H9 (cell line): Measurements from ENCODE around the gene RMI2. TPM values are rescaled to one million over a fixed set of nuclear protein-coding genes. Genes with fewer than 3 reads are reported as not detected.

Experiments
- DNase-seq: peaks from one replicate; pipeline ENCODE4 v3.0.0-alpha.2; 2017
- H2AFZ ChIP-seq: one replicate; pipeline ENCODE4 v1.6.1; 2013; ENCODE audit warnings: mild to moderate bottlenecking, low read length, control low read depth, moderate library complexity
- H2AK5ac ChIP-seq: 2 replicates; pipeline ENCODE4 v1.6.1; 2013; ENCODE audit warnings: low read length, control low read depth, mixed read lengths; ENCODE audit not compliant: insufficient read length
- H2BK120ac ChIP-seq: one replicate; pipeline ENCODE4 v1.6.1; 2013; ENCODE audit warnings: low read depth, mild to moderate bottlenecking, low read length, control low read depth, inconsistent platforms; ENCODE audit not compliant: poor library complexity, severe bottlenecking
- H2BK12ac ChIP-seq: 2 replicates; pipeline ENCODE4 v1.6.1; 2013; ENCODE audit warnings: low read length, control low read depth, mixed read lengths, low read depth; ENCODE audit not compliant: insufficient read length
- H2BK15ac ChIP-seq: 2 replicates; pipeline ENCODE4 v1.6.1; 2013; ENCODE audit warnings: low read depth, low read length, control low read depth
- H2BK20ac ChIP-seq: one replicate; pipeline ENCODE4 v1.6.1; 2013; ENCODE audit warnings: low read depth, mild to moderate bottlenecking, low read length, control low read depth, inconsistent platforms; ENCODE audit not compliant: poor library complexity, severe bottlenecking
- H2BK5ac ChIP-seq: 2 replicates; pipeline ENCODE4 v1.6.1; 2013; ENCODE audit warnings: low read length, control low read depth, mixed read lengths; ENCODE audit not compliant: insufficient read length
- H3K14ac ChIP-seq: 2 replicates; pipeline ENCODE4 v1.6.1; 2013; ENCODE audit warnings: low read length, control low read depth; ENCODE audit not compliant: insufficient read depth
- H3K18ac ChIP-seq: 2 replicates; pipeline ENCODE4 v1.6.1; 2013; ENCODE audit warnings: low read depth, mild to moderate bottlenecking, mixed read lengths, low read length, control low read depth; ENCODE audit not compliant: insufficient read length
- H3K23ac ChIP-seq: 2 replicates; pipeline ENCODE4 v1.6.1; 2013; ENCODE audit warnings: low read length, control low read depth, mixed read lengths, low read depth; ENCODE audit not compliant: insufficient read length
- H3K23me2 ChIP-seq: 2 replicates; pipeline ENCODE4 v1.6.1; 2013; ENCODE audit warnings: low read depth, mild to moderate bottlenecking, mixed read lengths, low read length, control low read depth; ENCODE audit not compliant: insufficient read length, poor library complexity, severe bottlenecking
- H3K27ac ChIP-seq: 2 replicates; pipeline ENCODE4 v1.5.1; 2013; ENCODE audit warnings: low read length, control low read depth, mixed read lengths, low read depth; ENCODE audit not compliant: insufficient read length
- H3K27me3 ChIP-seq: 2 replicates; pipeline ENCODE4 v1.6.1; 2013; ENCODE audit warnings: low read length, control low read depth, inconsistent platforms; ENCODE audit not compliant: insufficient read depth
- H3K4ac ChIP-seq: 2 replicates; pipeline ENCODE4 v1.6.1; 2013; ENCODE audit warnings: low read depth, mild to moderate bottlenecking, control low read depth, inconsistent platforms, low read length, moderate library complexity
- H3K4me1 ChIP-seq: 2 replicates; pipeline ENCODE4 v1.6.1; 2013; ENCODE audit warnings: low read length, control low read depth, inconsistent platforms; ENCODE audit not compliant: insufficient read depth
- H3K4me2 ChIP-seq: 2 replicates; pipeline ENCODE4 v1.6.1; 2013; ENCODE audit warnings: low read length, control low read depth, mixed read lengths; ENCODE audit not compliant: insufficient read length, insufficient read depth
- H3K56ac ChIP-seq: 2 replicates; pipeline ENCODE4 v1.6.1; 2013; ENCODE audit warnings: low read depth, mild to moderate bottlenecking, mixed read lengths, low read length, control low read depth; ENCODE audit not compliant: insufficient read length
- H3K79me1 ChIP-seq: 2 replicates; pipeline ENCODE4 v1.6.1; 2013; ENCODE audit warnings: low read depth, mild to moderate bottlenecking, moderate library complexity, low read length, control low read depth, inconsistent platforms; ENCODE audit not compliant: insufficient read depth, poor library complexity, severe bottlenecking
- H3K79me2 ChIP-seq: 2 replicates; pipeline ENCODE4 v1.6.1; 2013; ENCODE audit warnings: low read length, control low read depth, inconsistent platforms; ENCODE audit not compliant: insufficient read depth
- H3K9ac ChIP-seq: 2 replicates; pipeline ENCODE4 v1.6.1; 2013; ENCODE audit warnings: low read length, control low read depth, mixed read lengths; ENCODE audit not compliant: insufficient read length; ENCODE audit errors: extremely low read depth
- H3K9me3 ChIP-seq: one replicate; pipeline ENCODE4 v1.6.1; 2013; ENCODE audit warnings: low read depth, low read length, inconsistent platforms; ENCODE audit not compliant: control insufficient read depth
- H3T11ph ChIP-seq: one replicate; pipeline ENCODE4 v1.6.1; 2013; ENCODE audit warnings: mild to moderate bottlenecking, low read length, control low read depth, inconsistent platforms
- H4K20me1 ChIP-seq: one replicate; pipeline ENCODE4 v1.6.1; 2013; ENCODE audit not compliant: control insufficient read depth, insufficient read length, insufficient read depth
- H4K5ac ChIP-seq: 2 replicates; pipeline ENCODE4 v1.6.1; 2013; ENCODE audit warnings: low read depth, mild to moderate bottlenecking, mixed read lengths, low read length, control low read depth; ENCODE audit not compliant: insufficient read length
- H4K8ac ChIP-seq: replicated peaks from 2 replicates; pipeline ENCODE4 v1.6.1; 2013; ENCODE audit warnings: low read length, control low read depth, mixed read lengths, low read depth; ENCODE audit not compliant: insufficient read length
- H4K91ac ChIP-seq: 2 replicates; pipeline ENCODE4 v1.6.1; 2013; ENCODE audit warnings: low read depth, mild to moderate bottlenecking, moderate library complexity, mixed read lengths, low read length, control low read depth; ENCODE audit not compliant: insufficient read length
- H3K27ac Mint-ChIP-seq, 3 experiments: 2 replicates in 2 of 3; 3 replicates in 1 of 3; pipeline ENCODE4 v1.8.0; 2020 to 2021; ENCODE audit warnings: mixed read lengths in 3 of 3, mild to moderate bottlenecking in 1 of 3, moderate library complexity in 1 of 3
- H3K27me3 Mint-ChIP-seq: 2 replicates; pipeline ENCODE4 v1.8.0; 2021; ENCODE audit warnings: low read depth, mild to moderate bottlenecking, moderate library complexity, mixed read lengths
- H3K36me3 Mint-ChIP-seq, 3 experiments: 2 replicates in 2 of 3; 3 replicates in 1 of 3; pipeline ENCODE4 v1.8.0; 2020 to 2021; ENCODE audit warnings: low read depth in 3 of 3, mixed read lengths in 3 of 3; ENCODE audit not compliant: insufficient read depth in 1 of 3
- H3K4me1 Mint-ChIP-seq, 2 experiments: 2 replicates each; pipeline ENCODE4 v1.8.0; 2020; ENCODE audit warnings: mixed read lengths in 2 of 2
- H3K4me3 Mint-ChIP-seq, 2 experiments: 2 replicates in 1 of 2; 3 replicates in 1 of 2; pipeline ENCODE4 v1.8.0; 2020 to 2021; ENCODE audit warnings: mild to moderate bottlenecking in 2 of 2, mixed read lengths in 2 of 2, moderate library complexity in 1 of 2
- H3K9me3 Mint-ChIP-seq, 2 experiments: 2 replicates in 1 of 2; 3 replicates in 1 of 2; pipeline ENCODE4 v1.8.0; 2020; ENCODE audit warnings: mild to moderate bottlenecking in 2 of 2, mixed read lengths in 2 of 2, moderate library complexity in 1 of 2
- WGBS: extraction: QIAGEN DNeasy Blood & Tissue Kit; methylation state at CpG from one replicate; pipeline ENCODE4 v1.1.7; 2013; ENCODE audit warnings: missing lambda C conversion rate, low lambda C conversion rate, mixed read lengths; ENCODE audit not compliant: insufficient read length; ENCODE audit errors: extremely low coverage; 5-methylcytosine and 5-hydroxymethylcytosine counted together
- total RNA-seq: library from RNA; stranded (reverse); gene quantifications from 2 replicates; pipeline ENCODE4 v1.2.1, GENCODE V29; 2021
- TF ChIP-seq, protein P1 (sequence below): fragments of 200-600 bp; sonication (generic); conservative IDR thresholded peaks from 3 replicates; pipeline ENCODE4 v1.8.0; 2021; ENCODE audit warnings: antibody characterized with exemption, mild to moderate bottlenecking

RMI2 gene
- total RNA-seq, 1 experiment from 2014 or later = 57.6 TPM

DNA sequence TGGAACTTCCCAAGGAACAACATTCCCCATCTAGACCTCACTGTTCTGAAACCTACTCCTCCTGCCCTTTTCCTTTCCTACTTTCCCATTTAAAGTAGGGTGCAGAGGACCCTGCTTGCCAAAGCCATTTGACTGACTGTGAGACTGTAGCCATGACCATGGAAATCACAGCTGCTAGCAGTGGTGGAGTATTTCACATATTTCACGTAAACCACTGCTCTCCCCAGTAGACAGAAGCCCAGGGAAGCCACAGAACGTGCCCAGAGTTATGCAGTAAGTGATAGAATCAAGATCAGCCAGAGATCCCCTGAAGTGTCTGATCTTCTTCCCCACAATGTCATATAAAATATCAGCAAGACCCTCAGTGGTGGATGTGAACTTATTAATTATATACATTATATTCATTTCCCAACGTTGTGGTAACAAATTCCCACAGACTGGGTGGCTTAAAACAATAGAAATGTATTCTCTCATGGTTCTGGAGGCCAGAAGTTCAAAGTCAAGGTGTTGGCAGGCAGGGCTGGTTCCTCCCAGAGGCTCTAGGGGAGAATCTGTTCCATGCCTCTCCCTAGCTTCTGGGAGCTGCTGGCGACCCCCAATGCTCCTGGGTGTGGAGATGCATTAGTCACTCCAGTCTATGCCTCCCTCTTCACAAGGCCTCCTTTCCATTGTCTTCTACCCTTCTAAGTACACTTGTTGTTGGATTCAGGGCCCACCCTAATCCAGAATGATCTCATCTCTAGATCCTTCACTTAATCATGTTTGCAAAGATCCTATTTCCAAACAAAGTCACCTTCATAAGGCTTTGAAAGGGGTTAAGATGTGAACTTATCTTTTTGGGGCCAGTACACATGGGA lies 43.4 kb upstream of the RMI2 start:
- Histone ChIP-seq H3K27me3 (no peaks in the 10 kb centered on the region), H4K8ac (no peak overlapping the region), H4K91ac (no peak overlapping the region), H2AK5ac (no peak overlapping the region), H3K56ac (no peak overlapping the region), H3K4me1 (peaks cover 3% of the 10 kb centered on the region; the same call in 1 of the 2 replicates), H2BK15ac (no peak overlapping the region), H3K79me2 (0 out of 2 replicates have a peak, but pooled peaks cover 2% of the 10 kb centered on the region), H3K4ac (no peak overlapping the region), H3K18ac (no peak overlapping the region), H3K79me1 (no peaks in the 10 kb centered on the region), H3K23me2 (no peaks in the 10 kb centered on the region), H2BK20ac (no peak overlapping the region), H3K4me2 (no peak overlapping the region), H3K14ac (no peak overlapping the region), H3K23ac (no peak overlapping the region), H2BK12ac (no peak overlapping the region), H2BK5ac (no peak overlapping the region), H2BK120ac (no peak overlapping the region), H3K9me3 (no peaks in the 10 kb centered on the region), H3K27ac (no peak overlapping the region), H3K9ac (no peak overlapping the region), H4K20me1 (no peaks in the 10 kb centered on the region), H3T11ph (no peak overlapping the region), H2AFZ (no peak overlapping the region), H4K5ac (no peak overlapping the region)
- DNase-seq = no peak
- TF ChIP-seq, protein P1, sequence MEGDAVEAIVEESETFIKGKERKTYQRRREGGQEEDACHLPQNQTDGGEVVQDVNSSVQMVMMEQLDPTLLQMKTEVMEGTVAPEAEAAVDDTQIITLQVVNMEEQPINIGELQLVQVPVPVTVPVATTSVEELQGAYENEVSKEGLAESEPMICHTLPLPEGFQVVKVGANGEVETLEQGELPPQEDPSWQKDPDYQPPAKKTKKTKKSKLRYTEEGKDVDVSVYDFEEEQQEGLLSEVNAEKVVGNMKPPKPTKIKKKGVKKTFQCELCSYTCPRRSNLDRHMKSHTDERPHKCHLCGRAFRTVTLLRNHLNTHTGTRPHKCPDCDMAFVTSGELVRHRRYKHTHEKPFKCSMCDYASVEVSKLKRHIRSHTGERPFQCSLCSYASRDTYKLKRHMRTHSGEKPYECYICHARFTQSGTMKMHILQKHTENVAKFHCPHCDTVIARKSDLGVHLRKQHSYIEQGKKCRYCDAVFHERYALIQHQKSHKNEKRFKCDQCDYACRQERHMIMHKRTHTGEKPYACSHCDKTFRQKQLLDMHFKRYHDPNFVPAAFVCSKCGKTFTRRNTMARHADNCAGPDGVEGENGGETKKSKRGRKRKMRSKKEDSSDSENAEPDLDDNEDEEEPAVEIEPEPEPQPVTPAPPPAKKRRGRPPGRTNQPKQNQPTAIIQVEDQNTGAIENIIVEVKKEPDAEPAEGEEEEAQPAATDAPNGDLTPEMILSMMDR = no peak
- Mint-ChIP-seq H3K9me3 (no peaks in the 10 kb centered on the region; a peak in 1 of 5 replicates), H3K36me3 (peaks cover 0 to 1% (median 0%) of the 10 kb centered on the region in 3 experiments; a peak in 1 of 7 replicates), H3K4me3 (no peak overlapping the region), H3K27me3 (no peaks in the 10 kb centered on the region; the same call in 1 of the 2 replicates), H3K4me1 (peaks cover 11 to 16% of the 10 kb centered on the region in 2 experiments), H3K27ac (peak overlapping the region in 1 of 3 experiments; percentile 68; a peak in 2 of 7 replicates)
- no CpG with 5 or more reads among the region's 4 CpGs for WGBS
